ENCODE data around the gene CEP78. TPM values are rescaled to one million over a fixed set of nuclear protein-coding genes. Genes with fewer than 3 reads are reported as not detected.
A peak's percentile ranks its signal among the peaks of the same experiment; 100 is the strongest.
"Not testable (repeated sequence)": the region's sequence is repeated elsewhere in the genome, so short reads cannot be mapped to it uniquely, and the experiment has no call there.

Gene CEP78
- total and polyA plus RNA-seq, 2 donors, result 22.8 to 30.4 TPM

DNA sequence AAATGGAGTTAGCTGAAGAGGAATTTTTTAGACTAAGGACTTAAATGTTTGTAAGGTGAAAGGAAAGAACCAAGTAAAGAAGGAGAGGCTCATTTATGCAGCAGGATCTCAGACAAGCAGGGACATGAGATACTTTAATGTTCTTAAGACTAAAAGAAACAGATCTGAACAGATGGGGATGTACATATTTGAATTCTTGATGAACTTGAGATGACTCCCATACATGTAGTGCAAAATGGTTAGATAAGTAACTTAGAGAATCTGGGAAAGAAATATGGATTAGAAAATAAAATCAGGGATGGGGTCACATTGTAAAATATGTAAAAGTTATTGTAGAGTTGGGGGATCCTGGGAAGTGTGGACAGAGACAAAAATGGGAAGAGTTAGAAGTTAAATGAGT is 33.9 kb downstream of the CEP78 start:
- Histone ChIP-seq H3K4me1 (ENCODE audit: control insufficient read depth in 2 of 2, insufficient read depth in 2 of 2, low read length in 2 of 2) (no peaks in the 10 kb centered on the region), H3K9me3 (ENCODE audit: control insufficient read depth in 2 of 2, insufficient read depth in 1 of 2, low read length in 1 of 2) (no peaks in the 10 kb centered on the region), H3K27me3 (ENCODE audit: control insufficient read depth in 2 of 2, insufficient read depth in 1 of 2, low read length in 1 of 2) (no peaks in the 10 kb centered on the region), H3K27ac (ENCODE audit: low read depth in 1 of 2, low read length in 1 of 2) (no peak overlapping the region), H3K36me3 (ENCODE audit: control insufficient read depth in 2 of 2, insufficient read depth in 2 of 2, low read length in 1 of 2) (peaks cover 19 to 47% of the 10 kb centered on the region in 2 donors), H3K4me3 (ENCODE audit: low read length in 2 of 2) (no peak overlapping the region)
- no peak for DNase-seq (ENCODE audit: low read depth in 6 of 9, low spot score in 9 of 9)

DNA sequence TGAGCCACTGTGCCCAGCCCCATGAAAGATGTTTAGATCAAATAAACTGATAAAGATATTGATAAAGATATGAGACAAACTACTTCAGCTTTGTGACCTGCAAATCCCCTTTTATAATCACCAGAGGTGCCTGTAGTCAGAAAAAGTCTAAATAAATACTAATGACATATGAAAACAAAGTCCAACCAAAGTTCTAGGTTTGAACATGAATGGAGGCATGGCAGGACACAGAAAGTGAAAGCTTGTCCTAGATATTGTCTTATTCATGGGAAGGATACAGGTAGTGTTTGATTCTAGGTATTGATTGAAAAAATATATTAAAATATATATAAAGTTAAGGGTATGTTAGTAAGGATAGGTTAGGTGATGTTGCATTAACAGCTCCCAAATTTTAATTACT is 36.4 kb downstream of the CEP78 start:
- H3K9me3 ChIP-seq (ENCODE audit: control insufficient read depth in 2 of 2, insufficient read depth in 1 of 2, low read length in 1 of 2), result no peaks in the 10 kb centered on the region
- DNase-seq (ENCODE audit: low read depth in 6 of 9, low spot score in 9 of 9), result no peak
- peaks cover 12 to 28% of the 10 kb centered on the region in 2 donors for H3K36me3 ChIP-seq (ENCODE audit: control insufficient read depth in 2 of 2, insufficient read depth in 2 of 2, low read length in 1 of 2)
- H3K27me3 ChIP-seq (ENCODE audit: control insufficient read depth in 2 of 2, insufficient read depth in 1 of 2, low read length in 1 of 2), result no peaks in the 10 kb centered on the region
- no peaks in the 10 kb centered on the region for H3K4me1 ChIP-seq (ENCODE audit: control insufficient read depth in 2 of 2, insufficient read depth in 2 of 2, low read length in 2 of 2)
- no peak overlapping the region for H3K4me3 ChIP-seq (ENCODE audit: low read length in 2 of 2)
- H3K27ac ChIP-seq (ENCODE audit: low read depth in 1 of 2, low read length in 1 of 2), result no peak overlapping the region

DNA sequence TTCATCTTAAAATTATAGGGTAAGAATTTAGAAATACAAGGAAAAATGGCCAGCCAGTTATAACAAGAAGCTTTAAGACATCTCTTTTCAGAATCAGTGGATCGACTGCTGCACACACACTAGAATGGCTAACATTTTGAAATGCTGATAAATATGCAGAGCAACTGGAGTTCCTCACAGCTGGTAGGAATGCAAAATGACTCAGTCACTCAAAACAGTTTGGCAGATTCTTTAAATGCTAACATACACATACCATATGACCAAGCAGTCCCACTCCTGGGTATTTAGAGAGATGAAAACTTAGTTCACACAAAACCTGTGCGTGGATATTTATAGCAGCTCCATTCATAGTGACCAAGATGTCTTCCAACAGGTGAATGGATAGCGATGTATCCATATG is 37.9 kb downstream of the CEP78 start:
- Histone ChIP-seq H3K4me3 (ENCODE audit: low read length in 2 of 2) (no peak overlapping the region), H3K9me3 (ENCODE audit: control insufficient read depth in 2 of 2, insufficient read depth in 1 of 2, low read length in 1 of 2) (no peaks in the 10 kb centered on the region), H3K36me3 (ENCODE audit: control insufficient read depth in 2 of 2, insufficient read depth in 2 of 2, low read length in 1 of 2) (peaks cover 5 to 20% of the 10 kb centered on the region in 2 donors), H3K4me1 (ENCODE audit: control insufficient read depth in 2 of 2, insufficient read depth in 2 of 2, low read length in 2 of 2) (no peaks in the 10 kb centered on the region), H3K27ac (ENCODE audit: low read depth in 1 of 2, low read length in 1 of 2) (no peak overlapping the region), H3K27me3 (ENCODE audit: control insufficient read depth in 2 of 2, insufficient read depth in 1 of 2, low read length in 1 of 2) (no peaks in the 10 kb centered on the region)
- WGBS, result over 99% methylated on average over 3 of the region's 3 CpGs
- no peak for DNase-seq (ENCODE audit: low read depth in 6 of 9, low spot score in 9 of 9)

DNA sequence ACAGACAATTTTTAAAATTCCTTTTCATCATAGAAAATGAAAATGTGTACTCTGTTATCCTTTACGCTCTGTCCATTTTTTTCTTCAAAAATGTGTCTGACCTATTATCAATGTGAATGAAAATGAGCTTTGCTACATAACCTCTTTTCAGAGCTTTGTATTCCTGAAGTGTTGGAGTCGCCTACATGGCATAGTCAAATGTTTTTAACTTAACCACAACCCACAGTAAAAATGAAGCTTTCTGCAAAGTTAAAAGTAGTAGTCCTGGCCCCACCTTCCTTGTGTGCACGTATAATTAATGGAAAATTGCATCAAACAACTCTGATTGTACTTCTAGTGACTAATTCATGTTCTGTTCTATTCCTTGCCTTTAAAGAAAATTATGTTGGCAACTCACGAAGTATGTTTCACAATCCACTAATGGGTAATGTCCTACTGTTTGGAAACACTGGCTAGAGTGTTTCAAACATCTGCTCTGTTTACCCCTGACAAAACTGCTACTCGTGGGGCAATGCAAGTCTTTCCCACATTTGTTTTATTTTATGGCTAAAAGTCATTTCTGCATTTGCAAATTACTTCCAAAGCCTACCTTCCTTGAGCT is 42.4 kb downstream of the CEP78 start:
- Histone ChIP-seq H3K4me3 (ENCODE audit: low read length in 2 of 2) (no peak overlapping the region), H3K36me3 (ENCODE audit: control insufficient read depth in 2 of 2, insufficient read depth in 2 of 2, low read length in 1 of 2) (no peaks in the 10 kb centered on the region), H3K4me1 (ENCODE audit: control insufficient read depth in 2 of 2, insufficient read depth in 2 of 2, low read length in 2 of 2) (no peaks in the 10 kb centered on the region), H3K27ac (ENCODE audit: low read depth in 1 of 2, low read length in 1 of 2) (peak overlapping the region in 1 of 2 donors; percentile 2), H3K27me3 (ENCODE audit: control insufficient read depth in 2 of 2, insufficient read depth in 1 of 2, low read length in 1 of 2) (no peaks in the 10 kb centered on the region), H3K9me3 (ENCODE audit: control insufficient read depth in 2 of 2, insufficient read depth in 1 of 2, low read length in 1 of 2) (no peaks in the 10 kb centered on the region)
- DNase-seq (ENCODE audit: low read depth in 6 of 9, low spot score in 9 of 9), result no peak
- WGBS, result 59% methylated on average over 5 of the region's 5 CpGs

- no peak overlapping the region for H3K27ac ChIP-seq (ENCODE audit: low read depth in 1 of 2, low read length in 1 of 2)
- no peak overlapping the region for H3K4me3 ChIP-seq (ENCODE audit: low read length in 2 of 2)
- no peaks in the 10 kb centered on the region for H3K36me3 ChIP-seq (ENCODE audit: control insufficient read depth in 2 of 2, insufficient read depth in 2 of 2, low read length in 1 of 2)
- WGBS, result 100% methylated on average over 1 of the region's 1 CpG
- no peaks in the 10 kb centered on the region for H3K9me3 ChIP-seq (ENCODE audit: control insufficient read depth in 2 of 2, insufficient read depth in 1 of 2, low read length in 1 of 2)
- no peak for DNase-seq (ENCODE audit: low read depth in 6 of 9, low spot score in 9 of 9)
- no peaks in the 10 kb centered on the region for H3K4me1 ChIP-seq (ENCODE audit: control insufficient read depth in 2 of 2, insufficient read depth in 2 of 2, low read length in 2 of 2)
- no peaks in the 10 kb centered on the region for H3K27me3 ChIP-seq (ENCODE audit: control insufficient read depth in 2 of 2, insufficient read depth in 1 of 2, low read length in 1 of 2)
Observed at GRCh38 chr9:78278801-78279200, 42.9 kb downstream of the CEP78 start.

GRCh38 chr9:78280982-78281668 is 45.2 kb downstream of the CEP78 start:
- Histone ChIP-seq H3K9me3 (ENCODE audit: control insufficient read depth in 2 of 2, insufficient read depth in 1 of 2, low read length in 1 of 2) (peaks cover 0 to 2% of the 10 kb centered on the region in 2 donors), H3K27ac (ENCODE audit: low read depth in 1 of 2, low read length in 1 of 2) (peak overlapping the region in 1 of 2 donors; percentile 32), H3K4me1 (ENCODE audit: control insufficient read depth in 2 of 2, insufficient read depth in 2 of 2, low read length in 2 of 2) (no peaks in the 10 kb centered on the region), H3K4me3 (ENCODE audit: low read length in 2 of 2) (no peak overlapping the region), H3K27me3 (ENCODE audit: control insufficient read depth in 2 of 2, insufficient read depth in 1 of 2, low read length in 1 of 2) (no peaks in the 10 kb centered on the region), H3K36me3 (ENCODE audit: control insufficient read depth in 2 of 2, insufficient read depth in 2 of 2, low read length in 1 of 2) (no peaks in the 10 kb centered on the region)
- DNase-seq (ENCODE audit: low read depth in 6 of 9, low spot score in 9 of 9), result no peak
- 51% methylated on average over 3 of the region's 3 CpGs for WGBS

DNA sequence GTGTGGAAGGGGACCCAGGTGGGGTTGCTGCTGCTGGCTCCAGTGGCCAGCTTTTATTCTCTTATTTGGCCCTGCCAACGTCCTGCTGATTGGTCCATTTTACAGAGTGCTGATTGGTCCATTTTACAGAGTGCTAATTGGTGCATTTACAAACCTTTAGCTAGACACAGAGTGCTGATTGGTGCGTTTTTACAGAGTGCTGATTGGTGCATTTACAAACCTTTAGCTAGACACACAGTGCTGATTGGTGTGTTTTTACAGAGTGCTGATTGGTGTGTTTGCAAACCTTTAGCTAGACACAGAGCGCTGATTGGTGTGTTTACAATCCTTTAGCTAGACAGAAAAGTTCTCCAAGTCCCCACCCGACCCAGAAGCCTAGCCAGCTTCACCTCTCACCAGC is 48.3 kb downstream of the CEP78 start:
- H3K4me3 ChIP-seq (ENCODE audit: low read length in 2 of 2); DNase-seq (ENCODE audit: low read depth in 6 of 9, low spot score in 9 of 9); H3K4me1 ChIP-seq (ENCODE audit: control insufficient read depth in 2 of 2, insufficient read depth in 2 of 2, low read length in 2 of 2); H3K9me3 ChIP-seq (ENCODE audit: control insufficient read depth in 2 of 2, insufficient read depth in 1 of 2, low read length in 1 of 2); H3K36me3 ChIP-seq (ENCODE audit: control insufficient read depth in 2 of 2, insufficient read depth in 2 of 2, low read length in 1 of 2); H3K27me3 ChIP-seq (ENCODE audit: control insufficient read depth in 2 of 2, insufficient read depth in 1 of 2, low read length in 1 of 2); H3K27ac ChIP-seq (ENCODE audit: low read depth in 1 of 2, low read length in 1 of 2): not testable (repeated sequence)
- 96% methylated on average over 4 of the region's 4 CpGs for WGBS

DNA sequence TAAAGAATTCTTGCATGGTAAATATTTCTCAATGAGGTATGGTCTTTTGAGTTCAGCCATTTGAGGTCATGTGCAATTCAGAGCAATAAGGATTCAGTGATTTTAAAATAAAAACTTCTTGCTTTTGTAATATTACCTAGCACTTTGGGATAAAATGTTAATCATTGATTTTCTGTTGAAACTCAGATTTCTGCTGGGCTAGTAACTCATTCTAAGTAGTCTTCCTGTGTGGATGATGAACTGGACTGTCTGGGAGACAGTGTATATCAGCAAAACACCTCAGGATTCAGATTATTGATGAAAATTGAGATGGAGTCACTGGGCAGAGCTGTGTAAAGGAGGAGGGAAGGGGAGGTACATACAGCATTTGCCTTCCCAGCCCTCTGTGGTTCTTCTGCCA is 50.2 kb downstream of the CEP78 start:
- H3K4me1 ChIP-seq (ENCODE audit: control insufficient read depth in 2 of 2, insufficient read depth in 2 of 2, low read length in 2 of 2), result no peaks in the 10 kb centered on the region
- no peak overlapping the region for H3K27ac ChIP-seq (ENCODE audit: low read depth in 1 of 2, low read length in 1 of 2)
- H3K27me3 ChIP-seq (ENCODE audit: control insufficient read depth in 2 of 2, insufficient read depth in 1 of 2, low read length in 1 of 2), result no peaks in the 10 kb centered on the region
- H3K4me3 ChIP-seq (ENCODE audit: low read length in 2 of 2), result no peak overlapping the region
- H3K36me3 ChIP-seq (ENCODE audit: control insufficient read depth in 2 of 2, insufficient read depth in 2 of 2, low read length in 1 of 2), result no peaks in the 10 kb centered on the region
- no peak for DNase-seq (ENCODE audit: low read depth in 6 of 9, low spot score in 9 of 9)
- H3K9me3 ChIP-seq (ENCODE audit: control insufficient read depth in 2 of 2, insufficient read depth in 1 of 2, low read length in 1 of 2), result peaks cover 0 to 2% of the 10 kb centered on the region in 2 donors

- Histone ChIP-seq H3K4me3 (ENCODE audit: low read length in 2 of 2) (no peak overlapping the region), H3K27me3 (ENCODE audit: control insufficient read depth in 2 of 2, insufficient read depth in 1 of 2, low read length in 1 of 2) (no peaks in the 10 kb centered on the region), H3K9me3 (ENCODE audit: control insufficient read depth in 2 of 2, insufficient read depth in 1 of 2, low read length in 1 of 2) (peaks cover 0 to 2% of the 10 kb centered on the region in 2 donors), H3K27ac (ENCODE audit: low read depth in 1 of 2, low read length in 1 of 2) (no peak overlapping the region), H3K4me1 (ENCODE audit: control insufficient read depth in 2 of 2, insufficient read depth in 2 of 2, low read length in 2 of 2) (peaks cover 0 to 2% of the 10 kb centered on the region in 2 donors), H3K36me3 (ENCODE audit: control insufficient read depth in 2 of 2, insufficient read depth in 2 of 2, low read length in 1 of 2) (no peaks in the 10 kb centered on the region)
- DNase-seq (ENCODE audit: low read depth in 6 of 9, low spot score in 9 of 9), result no peak
- WGBS, result 99% methylated on average over 6 of the region's 6 CpGs
Observed at GRCh38 chr9:78286946-78287388, 51.1 kb downstream of the CEP78 start.

Measured in thymus (tissue), 11 donors.